ENCODE results near the gene PDE6A. TPM values are rescaled to one million over a fixed set of nuclear protein-coding genes. Genes with fewer than 3 reads are reported as not detected.

The PDE6A gene
- total RNA-seq, 1 donor from 2014 or later = not detected

GRCh38 chr5:149855366-149855765 lies 89.2 kb downstream of the PDE6A start:
- intact Hi-C loops (cut with DNase I) = no loop called here
- H3K4me1 ChIP-seq = peaks cover 0 to 4% of the 10 kb centered on the region in 2 donors
- no peaks in the 10 kb centered on the region for H3K27me3 ChIP-seq
- no peak overlapping the region for H3K4me3 ChIP-seq
- H3K27ac ChIP-seq = no peak overlapping the region
- no peak for TF ChIP-seq CTCF (IDR thresholded peaks at IDR 0.05)
- H3K9me3 ChIP-seq = no peaks in the 10 kb centered on the region
- DNase-seq (ENCODE audit: low spot score in 2 of 2) = no peak
- H3K36me3 ChIP-seq = no peaks in the 10 kb centered on the region

GRCh38 chr5:149854866-149855265 lies 89.7 kb downstream of the PDE6A start:
- no peak for DNase-seq (ENCODE audit: low spot score in 2 of 2)
- H3K27me3 ChIP-seq = no peaks in the 10 kb centered on the region
- H3K27ac ChIP-seq = no peak overlapping the region
- intact Hi-C loops (cut with DNase I) = loop anchor here (5.0 kb wide), 1 partner anchor 107 kb away; the partner anchor contains the start of gene SLC26A2
- H3K9me3 ChIP-seq = no peaks in the 10 kb centered on the region
- no peak overlapping the region for H3K4me3 ChIP-seq
- peaks cover 0 to 4% of the 10 kb centered on the region in 2 donors for H3K4me1 ChIP-seq
- H3K36me3 ChIP-seq = no peaks in the 10 kb centered on the region
- TF ChIP-seq CTCF (IDR thresholded peaks at IDR 0.05) = no peak

- no peak for DNase-seq (ENCODE audit: low spot score in 2 of 2)
- Histone ChIP-seq H3K9me3 (no peaks in the 10 kb centered on the region), H3K27me3 (no peaks in the 10 kb centered on the region), H3K4me1 (peaks cover 0 to 4% of the 10 kb centered on the region in 2 donors), H3K27ac (no peak overlapping the region), H3K4me3 (no peak overlapping the region), H3K36me3 (no peaks in the 10 kb centered on the region)
- no peak for TF ChIP-seq CTCF (IDR thresholded peaks at IDR 0.05)
- intact Hi-C loops (cut with DNase I) = loop anchor here (5.0 kb wide), 1 partner anchor 109 kb away; the partner anchor contains the start of gene SLC26A2
Observed at GRCh38 chr5:149853701-149854100, 90.9 kb downstream of the PDE6A start.

GRCh38 chr5:149853331-149853648 lies 91.3 kb downstream of the PDE6A start:
- intact Hi-C loops (cut with DNase I) = loop anchor here (5.0 kb wide), 1 partner anchor 109 kb away; the partner anchor contains the start of gene SLC26A2

GRCh38 chr5:149852641-149853330 lies 91.8 kb downstream of the PDE6A start:
- no peaks in the 10 kb centered on the region for H3K36me3 ChIP-seq
- no peak overlapping the region for H3K27ac ChIP-seq
- no peaks in the 10 kb centered on the region for H3K9me3 ChIP-seq
- peaks cover 0 to 4% of the 10 kb centered on the region in 2 donors for H3K4me1 ChIP-seq
- intact Hi-C loops (cut with DNase I) = loop anchor here (5.0 kb wide), 1 partner anchor 110 kb away; the partner anchor contains the start of gene SLC26A2
- DNase-seq (ENCODE audit: low spot score in 2 of 2) = peak in 1 of 2 donors; percentile 87
- TF ChIP-seq CTCF (IDR thresholded peaks at IDR 0.05) = peak; percentile 64 to 86 (median 77)
- no peak overlapping the region for H3K4me3 ChIP-seq
- H3K27me3 ChIP-seq = no peaks in the 10 kb centered on the region

More at GRCh38 chr5:149853331-149853648, 91.3 kb downstream of the PDE6A start:
- no peak overlapping the region for H3K27ac ChIP-seq
- H3K4me1 ChIP-seq = peaks cover 0 to 4% of the 10 kb centered on the region in 2 donors
- H3K9me3 ChIP-seq = no peaks in the 10 kb centered on the region
- no peaks in the 10 kb centered on the region for H3K36me3 ChIP-seq
- no peak overlapping the region for H3K4me3 ChIP-seq
- H3K27me3 ChIP-seq = no peaks in the 10 kb centered on the region
- no peak for TF ChIP-seq CTCF (IDR thresholded peaks at IDR 0.05)
- DNase-seq (ENCODE audit: low spot score in 2 of 2) = no peak

Measured in ascending aorta (tissue), 2 donors.